ENCODE results near the gene CDH8. TPM values are rescaled to one million over a fixed set of nuclear protein-coding genes. Genes with fewer than 3 reads are reported as not detected.

CDH8 gene
- total RNA-seq, 1 donor from 2014 or later: 0.98 TPM

DNA sequence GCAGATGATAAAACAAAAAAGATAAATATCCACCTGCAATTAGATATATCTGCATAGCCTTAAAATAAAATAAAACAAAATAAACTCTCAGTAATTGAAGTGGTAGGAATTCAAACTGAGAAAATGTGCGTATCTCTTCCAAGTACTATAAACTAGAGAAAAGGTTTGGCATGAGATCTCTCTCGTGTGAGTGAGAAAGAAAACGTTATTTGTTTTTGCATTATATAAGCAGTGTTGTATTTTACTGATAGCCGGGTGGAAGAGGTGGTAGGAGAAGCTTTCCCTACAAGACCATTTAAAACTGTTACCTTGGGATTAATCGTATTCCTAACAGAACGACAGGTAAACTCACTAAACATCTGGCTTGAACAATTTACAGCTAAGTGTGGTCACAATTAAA is 15.6 kb downstream of the CDH8 start:
- Histone ChIP-seq H3K27ac (no peak overlapping the region), H3K27me3 (no peaks in the 10 kb centered on the region), H3K9me3 (no peaks in the 10 kb centered on the region), H3K4me1 (no peaks in the 10 kb centered on the region), H3K36me3 (no peaks in the 10 kb centered on the region), H3K4me3 (no peak overlapping the region)
- intact Hi-C loops (cut with DNase I): no loop called here
- no peak for TF ChIP-seq POLR2AphosphoS5 (IDR thresholded peaks at IDR 0.05; ENCODE audit: insufficient read depth in 1 of 2, low read depth in 1 of 2)
- TF ChIP-seq, protein P1, sequence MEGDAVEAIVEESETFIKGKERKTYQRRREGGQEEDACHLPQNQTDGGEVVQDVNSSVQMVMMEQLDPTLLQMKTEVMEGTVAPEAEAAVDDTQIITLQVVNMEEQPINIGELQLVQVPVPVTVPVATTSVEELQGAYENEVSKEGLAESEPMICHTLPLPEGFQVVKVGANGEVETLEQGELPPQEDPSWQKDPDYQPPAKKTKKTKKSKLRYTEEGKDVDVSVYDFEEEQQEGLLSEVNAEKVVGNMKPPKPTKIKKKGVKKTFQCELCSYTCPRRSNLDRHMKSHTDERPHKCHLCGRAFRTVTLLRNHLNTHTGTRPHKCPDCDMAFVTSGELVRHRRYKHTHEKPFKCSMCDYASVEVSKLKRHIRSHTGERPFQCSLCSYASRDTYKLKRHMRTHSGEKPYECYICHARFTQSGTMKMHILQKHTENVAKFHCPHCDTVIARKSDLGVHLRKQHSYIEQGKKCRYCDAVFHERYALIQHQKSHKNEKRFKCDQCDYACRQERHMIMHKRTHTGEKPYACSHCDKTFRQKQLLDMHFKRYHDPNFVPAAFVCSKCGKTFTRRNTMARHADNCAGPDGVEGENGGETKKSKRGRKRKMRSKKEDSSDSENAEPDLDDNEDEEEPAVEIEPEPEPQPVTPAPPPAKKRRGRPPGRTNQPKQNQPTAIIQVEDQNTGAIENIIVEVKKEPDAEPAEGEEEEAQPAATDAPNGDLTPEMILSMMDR (IDR thresholded peaks at IDR 0.05): no peak
- no peak for TF ChIP-seq POLR2A (IDR thresholded peaks at IDR 0.05)
- no peak for DNase-seq (ENCODE audit: extremely low spot score in 2 of 2)

GRCh38 chr16:62019851-62020250 is 16.4 kb downstream of the CDH8 start:
- H3K9me3 ChIP-seq: no peaks in the 10 kb centered on the region
- no peak for TF ChIP-seq POLR2A (IDR thresholded peaks at IDR 0.05)
- TF ChIP-seq, protein P1 (IDR thresholded peaks at IDR 0.05): no peak
- no peak for TF ChIP-seq POLR2AphosphoS5 (IDR thresholded peaks at IDR 0.05; ENCODE audit: insufficient read depth in 1 of 2, low read depth in 1 of 2)
- H3K27me3 ChIP-seq: no peaks in the 10 kb centered on the region
- DNase-seq (ENCODE audit: extremely low spot score in 2 of 2): no peak
- no peaks in the 10 kb centered on the region for H3K36me3 ChIP-seq
- intact Hi-C loops (cut with DNase I): no loop called here
- H3K4me1 ChIP-seq: no peaks in the 10 kb centered on the region
- no peak overlapping the region for H3K27ac ChIP-seq
- H3K4me3 ChIP-seq: no peak overlapping the region

DNA sequence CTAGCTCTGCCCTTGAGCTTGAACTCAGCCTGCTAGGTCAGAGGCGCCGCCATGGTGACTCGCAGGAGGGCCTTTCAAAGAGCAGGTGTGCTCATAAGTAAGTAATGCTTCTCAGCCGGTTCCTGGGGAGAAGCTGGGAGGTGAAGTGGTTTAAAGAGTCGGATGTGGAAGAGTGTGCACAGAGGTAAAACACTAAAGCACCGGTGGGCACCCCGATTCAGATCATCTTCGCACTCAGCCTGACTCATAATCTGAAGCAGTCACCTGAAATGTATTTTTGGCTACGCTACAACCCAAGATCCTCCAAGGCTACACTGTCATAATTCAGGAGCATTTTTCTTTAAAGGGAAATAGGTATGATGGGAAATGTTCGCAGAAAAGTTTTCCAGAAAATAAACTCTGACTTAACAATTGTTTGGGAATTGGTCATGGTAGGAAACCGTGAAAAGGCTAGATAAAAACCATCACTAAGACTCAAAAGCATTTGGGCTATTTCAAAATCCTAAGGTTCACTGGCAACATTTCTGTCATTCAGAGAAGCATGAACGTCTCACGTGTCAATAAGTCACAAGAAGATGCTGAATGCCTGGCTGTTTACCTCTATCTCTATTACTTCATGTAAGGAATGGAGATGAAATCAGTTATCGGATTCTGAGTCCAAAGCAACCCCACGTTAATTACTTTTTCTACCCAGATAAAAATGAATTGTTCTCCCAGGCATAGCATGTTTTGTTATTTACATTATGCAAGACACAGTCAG is 17.8 kb downstream of the CDH8 start:
- H3K27me3 ChIP-seq: no peaks in the 10 kb centered on the region
- no peak overlapping the region for H3K27ac ChIP-seq
- no peaks in the 10 kb centered on the region for H3K9me3 ChIP-seq
- DNase-seq (ENCODE audit: extremely low spot score in 2 of 2): no peak
- intact Hi-C loops (cut with DNase I): no loop called here
- no peaks in the 10 kb centered on the region for H3K4me1 ChIP-seq
- no peaks in the 10 kb centered on the region for H3K36me3 ChIP-seq
- H3K4me3 ChIP-seq: no peak overlapping the region
- TF ChIP-seq, protein P1 (IDR thresholded peaks at IDR 0.05): no peak
- TF ChIP-seq POLR2A (IDR thresholded peaks at IDR 0.05) (no peak), POLR2AphosphoS5 (IDR thresholded peaks at IDR 0.05; ENCODE audit: insufficient read depth in 1 of 2, low read depth in 1 of 2) (no peak)

DNA sequence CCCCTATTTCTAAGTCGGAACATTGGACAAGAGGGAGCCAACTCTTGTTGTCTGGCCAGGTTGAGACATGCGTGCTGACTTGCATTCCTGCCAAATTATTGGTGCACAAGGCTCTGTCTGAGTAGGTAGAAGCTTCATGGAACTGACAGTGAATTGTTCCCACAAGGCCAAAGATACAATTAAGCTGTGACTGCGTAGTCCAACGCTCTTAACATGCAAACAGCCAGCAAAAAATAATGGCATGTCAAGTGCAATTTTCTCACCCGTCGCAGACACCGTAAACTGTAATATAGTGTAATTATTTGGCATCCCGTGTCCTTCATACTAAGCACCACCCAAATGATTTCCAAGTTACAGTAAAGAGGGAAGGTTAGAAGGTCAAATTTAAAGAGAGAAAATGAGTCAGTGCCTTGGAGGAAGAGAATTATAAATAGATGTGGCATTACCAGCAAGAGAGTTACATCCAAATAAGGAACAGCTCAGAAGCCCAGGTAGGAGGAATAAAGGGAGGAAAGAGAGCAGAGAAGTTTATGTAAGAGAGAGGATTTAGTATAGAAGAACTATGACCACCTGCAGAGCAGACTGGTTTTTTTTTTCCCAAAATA is 21.8 kb downstream of the CDH8 start:
- Histone ChIP-seq H3K4me1 (no peaks in the 10 kb centered on the region), H3K27me3 (no peaks in the 10 kb centered on the region), H3K4me3 (no peak overlapping the region), H3K36me3 (no peaks in the 10 kb centered on the region), H3K9me3 (no peaks in the 10 kb centered on the region), H3K27ac (no peak overlapping the region)
- intact Hi-C loops (cut with DNase I): no loop called here
- TF ChIP-seq POLR2AphosphoS5 (IDR thresholded peaks at IDR 0.05; ENCODE audit: insufficient read depth in 1 of 2, low read depth in 1 of 2) (no peak), POLR2A (IDR thresholded peaks at IDR 0.05) (no peak)
- TF ChIP-seq, protein P1 (IDR thresholded peaks at IDR 0.05): no peak
- no peak for DNase-seq (ENCODE audit: extremely low spot score in 2 of 2)

GRCh38 chr16:62010186-62010585 is 26.1 kb downstream of the CDH8 start:
- Histone ChIP-seq H3K27ac (no peak overlapping the region), H3K27me3 (no peaks in the 10 kb centered on the region)

More at GRCh38 chr16:62010186-62010585, 26.1 kb downstream of the CDH8 start:
- intact Hi-C loops (cut with DNase I): no loop called here
- Histone ChIP-seq H3K4me3 (no peak overlapping the region), H3K9me3 (no peaks in the 10 kb centered on the region), H3K36me3 (no peaks in the 10 kb centered on the region), H3K4me1 (no peaks in the 10 kb centered on the region)
- no peak for TF ChIP-seq POLR2AphosphoS5 (IDR thresholded peaks at IDR 0.05; ENCODE audit: insufficient read depth in 1 of 2, low read depth in 1 of 2)
- no peak for TF ChIP-seq POLR2A (IDR thresholded peaks at IDR 0.05)
- TF ChIP-seq, protein P1 (IDR thresholded peaks at IDR 0.05): no peak
- DNase-seq (ENCODE audit: extremely low spot score in 2 of 2): no peak

All from vagina (tissue), 2 donors.